Esophagus muscularis mucosa (tissue), 4 donors: ENCODE data around the gene WNK1. TPM values are rescaled to one million over a fixed set of nuclear protein-coding genes. Genes with fewer than 3 reads are reported as not detected.
"Not testable (repeated sequence)": the region's sequence is repeated elsewhere in the genome, so short reads cannot be mapped to it uniquely, and the experiment has no call there.

Experiments used
- DNase-seq: peaks from one replicate; pipeline ENCODE4 v3.0.0-alpha.2; 2017; ENCODE audit errors: extremely low spot score
- H3K27ac ChIP-seq, 4 donors: fragments of 200-600 bp; sonication (generic); replicated peaks in 1 of 4; 1 replicate in 3 of 4; 2 replicates in 1 of 4; pipeline ENCODE4 v1.5.1; 2016 to 2019; ENCODE audit warnings: mild to moderate bottlenecking in 1 of 4
- H3K27me3 ChIP-seq, 4 donors: fragments of 200-600 bp; sonication (generic); one replicate each; pipeline versions ENCODE4 v1.5.1 to v1.6.0; 2016 to 2019
- H3K36me3 ChIP-seq, 4 donors: fragments of 200-600 bp; sonication (generic); one replicate each; pipeline ENCODE4 v1.5.1; 2016 to 2019
- H3K4me1 ChIP-seq, 4 donors: fragments of 200-600 bp; sonication (generic); one replicate each; pipeline ENCODE4 v1.5.1; 2016 to 2019
- H3K4me3 ChIP-seq, 4 donors: fragments of 200-600 bp; sonication (generic); 1 replicate in 2 of 4; 2 replicates in 2 of 4; pipeline ENCODE4 v1.5.1; 2016 to 2019; ENCODE audit warnings: mild to moderate bottlenecking in 4 of 4, moderate library complexity in 1 of 4
- H3K9me3 ChIP-seq, 4 donors: fragments of 200-600 bp; sonication (generic); 1 replicate in 3 of 4; 2 replicates in 1 of 4; pipeline ENCODE4 v1.5.1; 2016 to 2019
- EP300 ChIP-seq: sonication (generic); formaldehyde crosslinking; IDR thresholded peaks from one replicate; pipeline ENCODE4 v1.6.1; 2017; ENCODE audit warnings: antibody characterized with exemption
- POLR2A ChIP-seq: fragments of 450-650 bp; IDR thresholded peaks from one replicate; pipeline ENCODE4 v1.6.1; 2017; ENCODE audit warnings: antibody characterized with exemption, moderate library complexity, mild to moderate bottlenecking, low read depth
- POLR2AphosphoS5 ChIP-seq, 2 donors: sonication (generic); formaldehyde crosslinking; IDR thresholded peaks; one replicate each; pipeline ENCODE4 v1.6.1; 2017; ENCODE audit warnings: antibody characterized with exemption in 2 of 2
- WGBS: methylation state at CpG from one replicate; pipeline ENCODE4 v1.1.5; 2018; 5-methylcytosine and 5-hydroxymethylcytosine counted together
- intact Hi-C: fragments of 100-400 bp; cut with DNase I; formaldehyde crosslinking; loops from one replicate; pipeline ENCODE4 v1.15.1; 2023
- total RNA-seq, 4 donors: library from RNA; depleted of rRNA; stranded (reverse); fragments of >200 nt; gene quantifications; one replicate each; pipeline versions ENCODE4 v1.1.0 to v1.2.1, GENCODE V29; 2016
- TF ChIP-seq, protein P1 (sequence below), 3 experiments: fragments of 200-600 bp in 2 of 3; fragments of 450-650 bp in 1 of 3; sonication (generic) in 2 of 3; IDR thresholded peaks; one replicate each; pipeline ENCODE4 v1.5.1; 2017 to 2019; ENCODE audit warnings: antibody characterized with exemption in 3 of 3, mild to moderate bottlenecking in 2 of 3, moderate library complexity in 1 of 3

Gene WNK1
- total RNA-seq, 4 donors from 2014 or later, result 137 to 250 (median 158) TPM

DNA sequence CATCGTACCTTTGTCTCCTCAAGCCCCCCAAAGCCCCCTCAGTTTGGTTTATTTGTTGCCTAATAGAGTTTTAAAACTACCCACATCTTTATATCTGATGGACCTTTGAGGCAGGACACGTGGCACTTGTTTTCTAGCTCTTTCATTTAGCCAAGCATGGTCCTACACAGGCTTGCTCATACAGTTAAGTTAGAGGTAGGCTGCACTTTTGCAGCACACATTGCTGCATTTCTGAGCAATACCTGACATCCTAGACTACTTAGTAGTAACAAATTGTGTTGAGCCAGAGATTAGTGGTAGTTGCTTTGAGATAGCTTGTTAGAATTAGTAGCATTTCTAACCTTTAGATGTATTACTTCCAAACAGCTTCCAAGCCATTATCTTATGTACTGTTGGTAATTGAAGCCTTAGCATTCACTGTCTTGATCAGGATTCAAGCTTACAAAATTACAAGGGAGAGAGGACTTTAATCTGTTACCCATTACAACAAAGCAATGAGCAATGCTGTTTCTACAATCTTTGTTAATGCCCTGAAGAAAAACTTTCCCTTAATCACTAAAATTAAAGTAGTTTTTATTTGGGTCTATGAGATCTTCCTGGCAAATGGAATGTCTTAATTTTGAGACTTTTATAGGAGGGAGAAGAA is 96.6 kb downstream of the WNK1 start:
- H3K9me3 ChIP-seq, result no peaks in the 10 kb centered on the region
- intact Hi-C loops, result no loop called here
- no peaks in the 10 kb centered on the region for H3K36me3 ChIP-seq
- H3K4me3 ChIP-seq, result no peak overlapping the region
- peaks cover 22 to 41% (median 39%) of the 10 kb centered on the region in 4 donors for H3K4me1 ChIP-seq
- no peak for TF ChIP-seq POLR2AphosphoS5 (IDR thresholded peaks at IDR 0.05)
- no peak for TF ChIP-seq POLR2A
- TF ChIP-seq EP300, result no peak
- TF ChIP-seq, protein P1, sequence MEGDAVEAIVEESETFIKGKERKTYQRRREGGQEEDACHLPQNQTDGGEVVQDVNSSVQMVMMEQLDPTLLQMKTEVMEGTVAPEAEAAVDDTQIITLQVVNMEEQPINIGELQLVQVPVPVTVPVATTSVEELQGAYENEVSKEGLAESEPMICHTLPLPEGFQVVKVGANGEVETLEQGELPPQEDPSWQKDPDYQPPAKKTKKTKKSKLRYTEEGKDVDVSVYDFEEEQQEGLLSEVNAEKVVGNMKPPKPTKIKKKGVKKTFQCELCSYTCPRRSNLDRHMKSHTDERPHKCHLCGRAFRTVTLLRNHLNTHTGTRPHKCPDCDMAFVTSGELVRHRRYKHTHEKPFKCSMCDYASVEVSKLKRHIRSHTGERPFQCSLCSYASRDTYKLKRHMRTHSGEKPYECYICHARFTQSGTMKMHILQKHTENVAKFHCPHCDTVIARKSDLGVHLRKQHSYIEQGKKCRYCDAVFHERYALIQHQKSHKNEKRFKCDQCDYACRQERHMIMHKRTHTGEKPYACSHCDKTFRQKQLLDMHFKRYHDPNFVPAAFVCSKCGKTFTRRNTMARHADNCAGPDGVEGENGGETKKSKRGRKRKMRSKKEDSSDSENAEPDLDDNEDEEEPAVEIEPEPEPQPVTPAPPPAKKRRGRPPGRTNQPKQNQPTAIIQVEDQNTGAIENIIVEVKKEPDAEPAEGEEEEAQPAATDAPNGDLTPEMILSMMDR (IDR thresholded peaks at IDR 0.05), result no peak
- DNase-seq, result no peak
- H3K27ac ChIP-seq, result no peak overlapping the region
- H3K27me3 ChIP-seq, result no peaks in the 10 kb centered on the region
- 85% methylated on average over 2 of the region's 2 CpGs for WGBS

DNA sequence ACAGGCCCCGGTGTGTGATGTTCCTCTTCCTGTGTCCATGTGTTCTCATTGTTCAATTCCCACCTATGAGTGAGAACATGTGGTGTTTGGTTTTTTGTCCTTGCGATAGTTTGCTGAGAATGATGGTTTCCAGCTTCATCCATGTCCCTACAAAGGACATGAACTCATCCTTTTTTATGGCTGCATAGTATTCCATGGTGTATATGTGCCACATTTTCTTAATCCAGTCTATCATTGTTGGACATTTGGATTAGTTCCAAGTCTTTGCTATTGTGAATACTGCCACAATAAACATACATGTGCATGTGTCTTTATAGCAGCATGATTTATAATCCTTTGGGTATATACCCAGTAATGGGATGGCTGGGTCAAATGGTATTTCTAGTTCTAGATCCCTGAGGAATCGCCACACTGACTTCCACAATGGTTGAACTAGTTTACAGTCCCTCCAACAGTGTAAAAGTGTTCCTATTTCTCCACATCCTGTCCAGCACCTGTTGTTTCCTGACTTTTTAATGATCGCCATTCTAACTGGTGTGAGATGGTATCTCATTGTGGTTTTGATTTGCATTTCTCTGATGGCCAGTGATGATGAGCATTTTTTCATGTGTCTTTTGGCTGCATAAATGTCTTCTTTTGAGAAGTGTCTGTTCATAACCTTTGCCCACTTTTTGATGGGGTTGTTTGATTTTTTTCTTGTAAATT is 97.5 kb downstream of the WNK1 start:
- 97% methylated on average over 3 of the region's 4 CpGs for WGBS
- H3K4me1 ChIP-seq, result peaks cover 25 to 49% (median 45%) of the 10 kb centered on the region in 4 donors
- intact Hi-C loops, H3K27ac ChIP-seq, H3K36me3 ChIP-seq, H3K9me3 ChIP-seq, H3K27me3 ChIP-seq, H3K4me3 ChIP-seq, DNase-seq: not testable (repeated sequence)

DNA sequence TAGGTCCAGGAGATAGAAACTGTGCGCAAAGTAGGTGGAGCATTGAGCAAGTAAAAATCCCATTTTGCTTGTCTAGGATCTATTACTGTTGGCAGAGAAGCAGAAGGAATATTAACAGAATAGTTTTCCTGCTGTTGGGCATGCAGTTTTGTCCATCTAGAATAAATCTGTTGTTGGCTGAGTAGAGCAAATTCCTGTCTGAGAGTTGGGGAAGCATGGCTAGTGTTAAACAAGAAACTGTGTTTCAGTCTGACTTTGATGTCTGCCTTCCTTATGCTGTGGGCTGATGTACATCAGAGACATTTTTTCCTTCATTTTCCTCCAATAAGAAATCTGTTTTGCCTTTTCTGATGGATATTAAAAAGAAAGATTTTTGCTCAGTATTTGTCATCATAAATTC is 99.0 kb downstream of the WNK1 start:
- Histone ChIP-seq H3K4me3 (peak overlapping the region in 2 of 4 donors; percentile 3 to 27), H3K9me3 (no peaks in the 10 kb centered on the region), H3K27ac (peak overlapping the region; percentile 43 to 73 (median 56)), H3K27me3 (no peaks in the 10 kb centered on the region), H3K4me1 (peaks cover 26 to 55% (median 51%) of the 10 kb centered on the region in 4 donors), H3K36me3 (no peaks in the 10 kb centered on the region)
- DNase-seq, result no peak
- 52% methylated on average over 1 of the region's 1 CpG for WGBS
- intact Hi-C loops, result no loop called here
- TF ChIP-seq POLR2A (no peak), POLR2AphosphoS5 (IDR thresholded peaks at IDR 0.05) (no peak)

DNA sequence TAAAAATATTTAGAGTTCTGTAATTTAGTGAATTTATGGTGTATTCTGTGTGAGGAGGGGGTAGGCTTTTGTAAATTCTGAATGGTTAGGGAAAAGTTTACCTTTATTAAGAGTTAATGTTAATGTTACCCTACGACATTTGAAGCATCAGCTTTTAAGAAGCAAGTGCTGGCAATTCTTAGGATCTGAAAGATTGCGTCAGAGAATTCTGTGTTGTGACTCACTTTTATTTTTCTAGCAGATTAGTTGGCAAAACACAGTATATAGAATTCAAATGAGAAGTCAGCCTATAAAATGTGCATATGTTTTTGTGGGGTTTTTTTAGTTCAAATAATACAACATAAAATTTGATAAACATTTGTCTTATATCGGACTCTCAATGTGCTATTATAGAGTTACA is 99.5 kb downstream of the WNK1 start:
- Histone ChIP-seq H3K4me3 (peak overlapping the region in 2 of 4 donors; percentile 3 to 27), H3K36me3 (peaks cover 0 to 3% (median 0%) of the 10 kb centered on the region in 4 donors), H3K9me3 (no peaks in the 10 kb centered on the region), H3K27me3 (no peaks in the 10 kb centered on the region), H3K4me1 (peaks cover 26 to 60% (median 57%) of the 10 kb centered on the region in 4 donors), H3K27ac (peak overlapping the region; percentile 43 to 73 (median 56))
- intact Hi-C loops, result no loop called here
- no peak for DNase-seq
- TF ChIP-seq, protein P1 (IDR thresholded peaks at IDR 0.05), result no peak
- TF ChIP-seq POLR2AphosphoS5 (IDR thresholded peaks at IDR 0.05) (no peak), EP300 (no peak), POLR2A (no peak)
- WGBS, result 46% methylated on average over 3 of the region's 3 CpGs

DNA sequence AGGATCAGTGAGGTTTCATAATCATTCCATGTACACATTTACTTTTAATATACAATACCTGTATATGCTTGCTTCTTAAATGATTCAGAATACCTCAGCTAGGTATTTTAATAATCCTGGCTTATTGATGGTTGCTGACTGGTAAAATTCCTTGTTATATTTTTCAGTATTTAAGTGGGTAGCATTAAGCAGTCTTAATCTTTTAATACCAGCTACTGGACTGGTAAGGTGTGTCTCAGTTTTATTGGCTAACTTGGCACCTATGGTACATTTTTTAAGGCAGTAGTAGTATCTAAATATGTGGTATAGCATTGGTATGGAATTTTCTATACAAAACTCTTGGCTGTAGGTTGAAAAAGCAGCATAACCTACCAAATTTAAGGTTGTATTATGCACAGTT is 100.5 kb downstream of the WNK1 start:
- H3K36me3 ChIP-seq, result peaks cover 0 to 11% (median 0%) of the 10 kb centered on the region in 4 donors
- DNase-seq, result no peak
- no peak overlapping the region for H3K4me3 ChIP-seq
- H3K9me3 ChIP-seq, result no peaks in the 10 kb centered on the region
- TF ChIP-seq, protein P1 (IDR thresholded peaks at IDR 0.05), result no peak
- TF ChIP-seq POLR2AphosphoS5 (IDR thresholded peaks at IDR 0.05) (no peak), POLR2A (no peak), EP300 (no peak)
- intact Hi-C loops, result no loop called here
- H3K4me1 ChIP-seq, result peaks cover 25 to 68% (median 64%) of the 10 kb centered on the region in 4 donors
- H3K27me3 ChIP-seq, result no peaks in the 10 kb centered on the region
- no peak overlapping the region for H3K27ac ChIP-seq
